Measurements from ENCODE around the gene PIEZO1.

Gene PIEZO1

DNA sequence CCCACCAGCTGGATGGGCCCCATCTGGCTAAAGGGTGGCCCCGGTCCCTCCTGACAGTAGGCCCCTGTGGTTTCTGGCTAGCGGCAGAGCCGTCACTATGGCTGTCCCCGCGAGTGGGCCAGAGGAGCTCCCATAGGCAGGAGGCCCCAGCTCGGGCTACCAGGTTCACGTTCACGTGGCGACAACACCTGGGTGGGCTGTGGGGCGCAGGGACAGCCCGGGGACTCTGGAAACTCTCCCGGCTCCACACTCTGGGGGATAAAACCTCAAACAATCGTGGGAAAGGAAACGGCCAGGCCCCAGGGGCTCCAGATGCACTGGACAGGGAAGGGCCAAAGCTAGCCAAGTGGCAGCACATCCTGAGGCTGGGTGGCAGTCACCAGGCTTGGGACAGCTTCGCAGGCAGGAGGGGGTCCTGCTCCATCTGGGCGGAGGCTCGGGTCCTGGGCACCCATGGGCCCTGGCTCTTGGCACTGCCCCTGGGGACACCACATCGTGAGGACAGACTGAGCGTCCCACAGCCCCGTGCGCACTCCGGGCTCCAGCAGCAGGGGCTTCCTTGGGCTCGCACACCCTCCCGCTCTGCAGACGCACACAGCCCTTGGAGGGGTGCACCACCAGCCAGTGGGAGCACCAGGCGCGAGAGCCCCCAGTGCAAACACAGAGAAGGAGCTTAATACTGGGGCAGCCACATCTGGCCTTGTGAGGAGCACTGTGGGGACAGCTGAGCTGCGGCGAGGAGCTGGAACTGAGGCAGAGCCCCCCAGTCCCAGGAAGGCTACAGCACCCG is 83.2 kb downstream of the PIEZO1 start:
- peak overlapping the region; percentile 83 for H3K4me2 ChIP-seq (ENCODE audit: low read length)
- H3F3A ChIP-seq (ENCODE audit: control insufficient read depth, insufficient read depth), result peaks cover 12% of the 10 kb centered on the region
- H4K20me1 ChIP-seq (ENCODE audit: control insufficient read depth, insufficient read depth, low read depth, low read length), result peaks cover 12% of the 10 kb centered on the region; the same call in 1 of the 2 replicates
- H3K9me2 ChIP-seq (replicated peaks; ENCODE audit: control insufficient read depth, low read length), result no peaks in the 10 kb centered on the region
- peaks cover 58% of the 10 kb centered on the region for H3K4me1 ChIP-seq (ENCODE audit: control insufficient read depth, low read length)
- TF ChIP-seq, protein P1, sequence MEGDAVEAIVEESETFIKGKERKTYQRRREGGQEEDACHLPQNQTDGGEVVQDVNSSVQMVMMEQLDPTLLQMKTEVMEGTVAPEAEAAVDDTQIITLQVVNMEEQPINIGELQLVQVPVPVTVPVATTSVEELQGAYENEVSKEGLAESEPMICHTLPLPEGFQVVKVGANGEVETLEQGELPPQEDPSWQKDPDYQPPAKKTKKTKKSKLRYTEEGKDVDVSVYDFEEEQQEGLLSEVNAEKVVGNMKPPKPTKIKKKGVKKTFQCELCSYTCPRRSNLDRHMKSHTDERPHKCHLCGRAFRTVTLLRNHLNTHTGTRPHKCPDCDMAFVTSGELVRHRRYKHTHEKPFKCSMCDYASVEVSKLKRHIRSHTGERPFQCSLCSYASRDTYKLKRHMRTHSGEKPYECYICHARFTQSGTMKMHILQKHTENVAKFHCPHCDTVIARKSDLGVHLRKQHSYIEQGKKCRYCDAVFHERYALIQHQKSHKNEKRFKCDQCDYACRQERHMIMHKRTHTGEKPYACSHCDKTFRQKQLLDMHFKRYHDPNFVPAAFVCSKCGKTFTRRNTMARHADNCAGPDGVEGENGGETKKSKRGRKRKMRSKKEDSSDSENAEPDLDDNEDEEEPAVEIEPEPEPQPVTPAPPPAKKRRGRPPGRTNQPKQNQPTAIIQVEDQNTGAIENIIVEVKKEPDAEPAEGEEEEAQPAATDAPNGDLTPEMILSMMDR (IDR thresholded peaks at IDR 0.05; ENCODE audit: low read depth, low read length, poor library complexity, severe bottlenecking), result no peak
- TF ChIP-seq EZH2phosphoT487 (IDR thresholded peaks at IDR 0.05; ENCODE audit: borderline replicate concordance, low read length), result no peak
- no peaks in the 10 kb centered on the region for H3K9me3 ChIP-seq (ENCODE audit: control insufficient read depth, insufficient read depth, low read length)
- H3K36me3 ChIP-seq (ENCODE audit: control insufficient read depth, low read length), result peaks cover 50% of the 10 kb centered on the region
- H3K27ac ChIP-seq (ENCODE audit: low read depth, low read length), result peak overlapping the region; percentile 63
- H3K79me2 ChIP-seq (ENCODE audit: control insufficient read depth, low read length), result peaks cover 57% of the 10 kb centered on the region
- H3K4me3 ChIP-seq (ENCODE audit: low read length), result peak overlapping the region; percentile 68
- H3K27me3 ChIP-seq (ENCODE audit: control insufficient read depth, low read length), result no peaks in the 10 kb centered on the region

- TF ChIP-seq, protein P1 (IDR thresholded peaks at IDR 0.05; ENCODE audit: low read depth, low read length, poor library complexity, severe bottlenecking), result no peak
- TF ChIP-seq EZH2phosphoT487 (IDR thresholded peaks at IDR 0.05; ENCODE audit: borderline replicate concordance, low read length), result no peak
- no peaks in the 10 kb centered on the region for H3K27me3 ChIP-seq (ENCODE audit: control insufficient read depth, low read length)
- no peaks in the 10 kb centered on the region for H3K9me3 ChIP-seq (ENCODE audit: control insufficient read depth, insufficient read depth, low read length)
- H4K20me1 ChIP-seq (ENCODE audit: control insufficient read depth, insufficient read depth, low read depth, low read length), result peaks cover 12% of the 10 kb centered on the region; the same call in 1 of the 2 replicates
- H3K4me2 ChIP-seq (ENCODE audit: low read length), result peak overlapping the region; percentile 83
- peak overlapping the region; percentile 68 for H3K4me3 ChIP-seq (ENCODE audit: low read length)
- H3F3A ChIP-seq (ENCODE audit: control insufficient read depth, insufficient read depth), result peaks cover 12% of the 10 kb centered on the region
- H3K4me1 ChIP-seq (ENCODE audit: control insufficient read depth, low read length), result peaks cover 58% of the 10 kb centered on the region
- H3K36me3 ChIP-seq (ENCODE audit: control insufficient read depth, low read length), result peaks cover 53% of the 10 kb centered on the region
- peaks cover 53% of the 10 kb centered on the region for H3K79me2 ChIP-seq (ENCODE audit: control insufficient read depth, low read length)
- H3K9me2 ChIP-seq (replicated peaks; ENCODE audit: control insufficient read depth, low read length), result no peaks in the 10 kb centered on the region
- peak overlapping the region; percentile 63 for H3K27ac ChIP-seq (ENCODE audit: low read depth, low read length)
Observed at GRCh38 chr16:88700636-88701482, 84.2 kb downstream of the PIEZO1 start.

DNA sequence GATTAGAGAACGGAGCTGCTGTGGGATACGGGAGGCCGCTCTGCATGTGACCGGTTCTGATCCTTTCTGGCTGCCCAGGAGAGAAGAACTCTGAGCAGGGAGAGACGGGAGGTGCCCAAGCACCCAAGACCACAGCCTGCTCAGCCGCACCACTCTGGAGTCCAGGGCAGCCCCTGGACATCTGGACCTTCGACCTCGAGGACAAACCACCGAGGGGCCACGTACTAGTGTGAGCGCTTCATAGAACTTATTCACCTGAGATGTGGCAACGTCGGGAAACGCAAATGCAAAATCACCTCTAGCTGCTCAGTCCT is 84.7 kb downstream of the PIEZO1 start:
- H4K20me1 ChIP-seq (ENCODE audit: control insufficient read depth, insufficient read depth, low read depth, low read length), result peaks cover 12% of the 10 kb centered on the region; the same call in 1 of the 2 replicates
- H3K36me3 ChIP-seq (ENCODE audit: control insufficient read depth, low read length), result peaks cover 54% of the 10 kb centered on the region
- peaks cover 56% of the 10 kb centered on the region for H3K4me1 ChIP-seq (ENCODE audit: control insufficient read depth, low read length)
- H3K9me2 ChIP-seq (replicated peaks; ENCODE audit: control insufficient read depth, low read length), result no peaks in the 10 kb centered on the region
- peaks cover 8% of the 10 kb centered on the region for H3F3A ChIP-seq (ENCODE audit: control insufficient read depth, insufficient read depth)
- H3K27me3 ChIP-seq (ENCODE audit: control insufficient read depth, low read length), result no peaks in the 10 kb centered on the region
- peak overlapping the region; percentile 63 for H3K27ac ChIP-seq (ENCODE audit: low read depth, low read length)
- peak overlapping the region; percentile 83 for H3K4me2 ChIP-seq (ENCODE audit: low read length)
- TF ChIP-seq, protein P1 (IDR thresholded peaks at IDR 0.05; ENCODE audit: low read depth, low read length, poor library complexity, severe bottlenecking), result no peak
- no peak for TF ChIP-seq EZH2phosphoT487 (IDR thresholded peaks at IDR 0.05; ENCODE audit: borderline replicate concordance, low read length)
- H3K79me2 ChIP-seq (ENCODE audit: control insufficient read depth, low read length), result peaks cover 49% of the 10 kb centered on the region
- H3K4me3 ChIP-seq (ENCODE audit: low read length), result peak overlapping the region; percentile 68
- no peaks in the 10 kb centered on the region for H3K9me3 ChIP-seq (ENCODE audit: control insufficient read depth, insufficient read depth, low read length)

All from DOHH2 (cell line).